ENCODE data around the gene P2RY6. TPM values are rescaled to one million over a fixed set of nuclear protein-coding genes. Genes with fewer than 3 reads are reported as not detected.

P2RY6 gene
- total RNA-seq, 2 donors from 2014 or later, result 7.7 to 13.4 TPM

DNA sequence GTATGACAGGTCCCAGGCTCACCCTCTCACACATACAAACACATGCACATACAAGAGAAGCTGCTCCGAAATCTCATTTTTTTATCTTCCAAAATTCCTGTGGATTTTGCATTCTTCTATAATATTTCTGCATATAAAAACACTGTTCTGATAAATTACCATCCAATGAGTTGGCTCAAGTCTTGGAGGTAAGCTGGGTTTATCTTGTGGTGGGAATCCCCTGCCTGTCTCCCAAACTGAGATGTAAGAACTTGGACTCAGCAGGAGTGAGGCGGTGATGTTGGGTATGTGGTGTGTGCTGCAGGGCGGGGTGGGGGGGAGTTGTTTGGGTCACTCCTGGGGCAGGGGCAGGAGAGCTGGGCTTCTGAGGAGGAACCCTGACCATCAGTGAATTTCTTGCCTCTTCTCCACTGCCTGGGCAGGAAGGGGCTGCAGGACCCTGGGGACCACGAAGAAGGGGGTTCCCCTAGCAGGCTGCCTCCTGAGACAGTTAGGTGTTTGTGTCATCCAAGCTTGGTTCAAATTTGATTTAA is 6.8 kb upstream of the P2RY6 start:
- Histone ChIP-seq H3K36me3 (no peaks in the 10 kb centered on the region), H3K9me3 (no peaks in the 10 kb centered on the region), H3K27ac (peak overlapping the region in 1 of 2 donors; percentile 69), H3K4me3 (peak overlapping the region; percentile 66), H3K4me1 (ENCODE audit: control insufficient read depth in 1 of 2, low read depth in 2 of 2) (peaks cover 7 to 35% of the 10 kb centered on the region in 2 donors), H3K27me3 (replicated peaks; ENCODE audit: insufficient read depth) (no peaks in the 10 kb centered on the region)
- TF ChIP-seq, protein P1, sequence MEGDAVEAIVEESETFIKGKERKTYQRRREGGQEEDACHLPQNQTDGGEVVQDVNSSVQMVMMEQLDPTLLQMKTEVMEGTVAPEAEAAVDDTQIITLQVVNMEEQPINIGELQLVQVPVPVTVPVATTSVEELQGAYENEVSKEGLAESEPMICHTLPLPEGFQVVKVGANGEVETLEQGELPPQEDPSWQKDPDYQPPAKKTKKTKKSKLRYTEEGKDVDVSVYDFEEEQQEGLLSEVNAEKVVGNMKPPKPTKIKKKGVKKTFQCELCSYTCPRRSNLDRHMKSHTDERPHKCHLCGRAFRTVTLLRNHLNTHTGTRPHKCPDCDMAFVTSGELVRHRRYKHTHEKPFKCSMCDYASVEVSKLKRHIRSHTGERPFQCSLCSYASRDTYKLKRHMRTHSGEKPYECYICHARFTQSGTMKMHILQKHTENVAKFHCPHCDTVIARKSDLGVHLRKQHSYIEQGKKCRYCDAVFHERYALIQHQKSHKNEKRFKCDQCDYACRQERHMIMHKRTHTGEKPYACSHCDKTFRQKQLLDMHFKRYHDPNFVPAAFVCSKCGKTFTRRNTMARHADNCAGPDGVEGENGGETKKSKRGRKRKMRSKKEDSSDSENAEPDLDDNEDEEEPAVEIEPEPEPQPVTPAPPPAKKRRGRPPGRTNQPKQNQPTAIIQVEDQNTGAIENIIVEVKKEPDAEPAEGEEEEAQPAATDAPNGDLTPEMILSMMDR (IDR thresholded peaks at IDR 0.05), result no peak
- ATAC-seq (ENCODE audit: insufficient number of reproducible peaks, low FRiP score, low read depth) (no peak), DNase-seq (ENCODE audit: low spot score) (no peak)

DNA sequence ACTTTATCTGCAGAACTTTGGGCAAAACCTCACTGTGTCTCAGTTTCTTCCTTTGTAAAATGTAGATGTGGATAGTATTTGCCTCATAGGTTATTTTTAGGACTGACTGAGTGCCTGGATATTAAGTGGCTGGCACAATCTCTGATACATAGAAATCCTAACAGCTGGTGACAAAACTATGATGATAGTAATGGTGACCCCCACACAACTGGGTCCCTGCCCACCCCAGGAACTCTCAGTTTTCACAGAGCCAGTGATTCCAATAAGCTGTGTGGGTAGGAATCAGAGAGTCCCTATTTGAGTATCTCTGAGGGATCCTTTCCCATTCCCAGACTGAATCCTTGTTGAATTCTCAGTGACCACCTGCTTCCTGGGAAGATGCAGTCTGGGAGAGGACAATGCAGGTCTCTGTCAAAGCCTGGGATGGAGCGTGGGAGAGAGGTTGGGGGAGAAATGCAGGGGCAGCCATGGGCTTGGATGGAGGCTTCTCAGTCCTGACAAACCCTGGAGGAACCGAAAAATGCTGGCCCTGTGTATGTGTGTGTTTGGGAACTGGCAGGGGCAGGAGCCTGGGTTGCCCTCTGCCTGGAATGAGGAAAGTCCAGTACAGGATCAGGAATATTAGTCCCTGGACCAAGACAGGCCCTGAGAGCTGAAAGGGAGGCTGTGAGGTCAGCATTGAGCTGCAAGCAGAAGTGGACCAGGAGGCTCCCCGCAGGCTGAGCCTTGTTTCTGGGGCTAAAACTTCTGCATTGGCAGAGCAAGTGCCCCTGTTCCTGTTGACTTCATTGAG is 6.1 kb upstream of the P2RY6 start:
- no peaks in the 10 kb centered on the region for H3K36me3 ChIP-seq
- peaks cover 7 to 35% of the 10 kb centered on the region in 2 donors for H3K4me1 ChIP-seq (ENCODE audit: control insufficient read depth in 1 of 2, low read depth in 2 of 2)
- no peak for ATAC-seq (ENCODE audit: insufficient number of reproducible peaks, low FRiP score, low read depth)
- H3K9me3 ChIP-seq, result no peaks in the 10 kb centered on the region
- TF ChIP-seq, protein P1 (IDR thresholded peaks at IDR 0.05), result no peak
- no peak overlapping the region for H3K4me3 ChIP-seq
- no peaks in the 10 kb centered on the region for H3K27me3 ChIP-seq (replicated peaks; ENCODE audit: insufficient read depth)
- H3K27ac ChIP-seq, result peak overlapping the region; percentile 54 to 69
- DNase-seq (ENCODE audit: low spot score), result no peak

DNA sequence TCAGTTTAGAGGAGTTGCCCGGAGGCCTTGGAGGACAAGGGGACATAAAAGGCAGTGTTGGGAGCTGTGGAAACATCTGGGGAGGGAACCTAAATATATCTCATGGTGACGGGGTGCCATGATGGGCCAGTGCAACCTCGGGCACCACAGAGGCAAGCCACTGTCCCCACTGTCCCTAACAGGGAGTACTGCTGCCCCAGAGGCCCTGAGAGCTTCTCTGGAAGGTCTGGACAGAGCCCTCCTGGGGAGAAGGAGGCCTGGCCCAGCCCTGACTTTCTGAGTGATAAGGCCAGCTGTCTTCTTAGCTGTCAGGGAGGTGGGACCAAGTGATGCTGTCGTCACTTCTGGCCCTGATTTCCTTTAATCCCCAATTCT is 5.5 kb upstream of the P2RY6 start:
- H3K36me3 ChIP-seq, result no peaks in the 10 kb centered on the region
- no peaks in the 10 kb centered on the region for H3K27me3 ChIP-seq (replicated peaks; ENCODE audit: insufficient read depth)
- H3K4me1 ChIP-seq (ENCODE audit: control insufficient read depth in 1 of 2, low read depth in 2 of 2), result peaks cover 7 to 35% of the 10 kb centered on the region in 2 donors
- no peaks in the 10 kb centered on the region for H3K9me3 ChIP-seq
- peak overlapping the region; percentile 54 to 69 for H3K27ac ChIP-seq
- no peak for ATAC-seq (ENCODE audit: insufficient number of reproducible peaks, low FRiP score, low read depth)
- no peak for DNase-seq (ENCODE audit: low spot score)
- no peak overlapping the region for H3K4me3 ChIP-seq
- TF ChIP-seq, protein P1 (IDR thresholded peaks at IDR 0.05), result no peak

DNA sequence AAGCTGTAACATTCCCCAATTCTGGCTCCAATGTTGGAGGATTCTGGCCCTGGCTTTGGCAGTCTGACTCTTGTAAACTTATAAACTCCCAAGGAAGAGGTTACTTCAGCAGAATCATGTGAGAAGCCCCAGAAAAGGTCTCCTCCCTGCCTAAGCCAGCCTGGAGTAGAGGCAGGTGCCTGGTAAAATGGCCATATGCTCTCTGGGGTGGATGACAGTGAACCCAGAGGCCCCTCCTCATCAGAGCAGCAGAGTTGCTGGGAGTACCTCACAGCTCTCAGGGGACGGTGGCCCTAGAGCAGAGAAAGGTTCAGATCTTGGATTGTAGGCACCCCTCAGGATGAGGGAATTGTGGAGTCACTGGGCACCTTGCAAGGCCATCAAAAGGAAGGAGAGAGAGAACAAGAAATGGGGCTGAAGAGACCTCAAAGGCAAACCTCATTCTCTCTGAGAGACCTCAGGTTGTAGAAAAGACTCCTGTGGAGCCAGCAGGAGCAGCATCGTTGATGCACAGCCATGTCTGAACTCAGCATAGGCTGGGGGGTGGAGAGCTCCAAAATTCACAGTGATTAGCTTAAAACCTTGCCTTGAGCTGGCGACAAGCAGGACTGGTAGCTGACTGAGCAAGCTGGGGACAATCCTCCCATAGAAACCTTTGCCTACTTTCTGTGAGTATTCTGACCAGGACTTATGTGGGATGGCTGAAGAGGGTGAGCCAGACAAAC is 4.9 kb upstream of the P2RY6 start:
- H3K36me3 ChIP-seq, result no peaks in the 10 kb centered on the region
- H3K27ac ChIP-seq, result peak overlapping the region; percentile 54 to 69
- no peaks in the 10 kb centered on the region for H3K27me3 ChIP-seq (replicated peaks; ENCODE audit: insufficient read depth)
- TF ChIP-seq, protein P1 (IDR thresholded peaks at IDR 0.05), result no peak
- no peaks in the 10 kb centered on the region for H3K9me3 ChIP-seq
- H3K4me3 ChIP-seq, result no peak overlapping the region
- H3K4me1 ChIP-seq (ENCODE audit: control insufficient read depth in 1 of 2, low read depth in 2 of 2), result peaks cover 7 to 35% of the 10 kb centered on the region in 2 donors
- DNase-seq (ENCODE audit: low spot score) (no peak), ATAC-seq (ENCODE audit: insufficient number of reproducible peaks, low FRiP score, low read depth) (no peak)

DNA sequence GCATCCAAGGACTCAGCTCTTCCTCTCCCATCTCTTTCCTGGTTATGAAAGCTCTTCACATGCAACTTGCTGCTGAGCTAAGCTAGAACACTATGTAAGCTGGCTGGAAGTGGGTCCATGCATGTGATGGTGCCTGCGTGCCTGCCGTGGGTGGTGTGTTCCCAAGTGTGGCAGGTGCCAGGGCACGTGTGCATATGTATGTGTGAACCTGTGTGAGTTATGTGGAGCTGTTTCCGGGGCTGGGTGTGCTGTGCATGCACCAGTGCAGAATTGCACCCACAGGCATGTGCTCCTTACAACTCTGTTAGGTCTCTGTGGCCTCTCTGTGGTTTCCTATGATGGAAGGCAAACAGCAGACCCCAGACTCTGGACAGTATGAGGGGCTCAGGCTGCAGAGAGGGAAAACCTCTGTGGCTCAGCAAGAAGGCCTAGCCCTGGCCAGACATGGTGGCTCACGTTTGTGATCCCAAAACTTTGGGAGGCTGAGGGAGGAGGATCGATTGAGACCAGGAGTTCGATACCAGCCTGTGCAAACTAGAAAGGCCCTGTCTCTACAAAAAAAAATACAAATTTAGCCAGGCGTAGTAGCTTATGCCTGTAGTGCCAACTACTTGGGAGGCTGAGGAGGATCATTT is 4.1 kb upstream of the P2RY6 start:
- no peaks in the 10 kb centered on the region for H3K9me3 ChIP-seq
- H3K36me3 ChIP-seq, result no peaks in the 10 kb centered on the region
- H3K4me3 ChIP-seq, result no peak overlapping the region
- H3K27ac ChIP-seq, result no peak overlapping the region
- H3K27me3 ChIP-seq (replicated peaks; ENCODE audit: insufficient read depth), result no peaks in the 10 kb centered on the region
- TF ChIP-seq, protein P1 (IDR thresholded peaks at IDR 0.05), result no peak
- no peak for ATAC-seq (ENCODE audit: insufficient number of reproducible peaks, low FRiP score, low read depth)
- H3K4me1 ChIP-seq (ENCODE audit: control insufficient read depth in 1 of 2, low read depth in 2 of 2), result peaks cover 7 to 35% of the 10 kb centered on the region in 2 donors
- no peak for DNase-seq (ENCODE audit: low spot score)
